Muscle layer of duodenum (tissue), 2 donors: ENCODE data around the gene TSFM.
"Not testable (repeated sequence)": the region's sequence is repeated elsewhere in the genome, so short reads cannot be mapped to it uniquely, and the experiment has no call there.

Source experiments
- H3K27ac ChIP-seq: one replicate; pipeline ENCODE4 v1.7.0; 2013; ENCODE audit warnings: mild to moderate bottlenecking, low read length
- H3K27me3 ChIP-seq: one replicate; pipeline ENCODE4 v1.7.0; 2013; ENCODE audit warnings: low read depth, mild to moderate bottlenecking, control low read depth, low read length
- H3K36me3 ChIP-seq, 2 donors: one replicate each; pipeline ENCODE4 v1.7.0; 2013; ENCODE audit warnings: low read length in 2 of 2, control low read depth in 1 of 2, mild to moderate bottlenecking in 1 of 2; ENCODE audit not compliant: insufficient read depth in 2 of 2, control insufficient read depth in 1 of 2
- H3K4me1 ChIP-seq, 2 donors: one replicate each; pipeline ENCODE4 v1.7.0; 2013; ENCODE audit warnings: low read length in 2 of 2, mild to moderate bottlenecking in 2 of 2, control low read depth in 1 of 2, moderate library complexity in 1 of 2; ENCODE audit not compliant: insufficient read depth in 2 of 2, control insufficient read depth in 1 of 2
- H3K4me3 ChIP-seq, 2 donors: one replicate each; pipeline ENCODE4 v1.7.0; 2013; ENCODE audit warnings: low read length in 2 of 2, low read depth in 1 of 2, mild to moderate bottlenecking in 1 of 2
- H3K9me3 ChIP-seq, 2 donors: one replicate each; pipeline ENCODE4 v1.7.0; 2013; ENCODE audit warnings: low read length in 2 of 2, control low read depth in 1 of 2, mild to moderate bottlenecking in 1 of 2; ENCODE audit not compliant: control insufficient read depth in 1 of 2
- donor health status: healthy.

Gene TSFM

DNA sequence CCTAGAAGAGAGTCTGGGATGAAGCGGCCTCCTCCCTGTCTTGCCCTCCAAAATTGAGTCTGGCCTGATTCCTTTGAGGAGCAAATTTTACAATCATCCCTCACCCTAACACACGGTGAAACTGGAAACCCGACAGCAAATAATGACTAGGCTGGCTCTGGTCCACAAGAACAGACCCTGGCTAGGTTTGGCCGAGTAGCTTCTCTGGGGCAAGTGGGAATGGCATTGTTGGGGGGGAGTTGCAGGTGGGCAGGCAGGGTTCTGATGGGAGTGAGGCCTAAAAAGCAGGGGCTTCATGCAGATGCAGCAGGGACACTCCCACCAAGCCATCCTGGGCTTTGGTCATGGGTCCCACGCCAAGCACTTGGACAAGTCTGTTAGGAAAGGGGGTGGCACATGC lies 38.4 kb downstream of the TSFM start:
- H3K9me3 ChIP-seq, H3K27me3 ChIP-seq, H3K4me3 ChIP-seq, H3K27ac ChIP-seq: not testable (repeated sequence)
- Histone ChIP-seq H3K4me1 (peaks cover 16 to 29% of the 10 kb centered on the region in 2 donors), H3K36me3 (peaks cover 45 to 62% of the 10 kb centered on the region in 2 donors)

DNA sequence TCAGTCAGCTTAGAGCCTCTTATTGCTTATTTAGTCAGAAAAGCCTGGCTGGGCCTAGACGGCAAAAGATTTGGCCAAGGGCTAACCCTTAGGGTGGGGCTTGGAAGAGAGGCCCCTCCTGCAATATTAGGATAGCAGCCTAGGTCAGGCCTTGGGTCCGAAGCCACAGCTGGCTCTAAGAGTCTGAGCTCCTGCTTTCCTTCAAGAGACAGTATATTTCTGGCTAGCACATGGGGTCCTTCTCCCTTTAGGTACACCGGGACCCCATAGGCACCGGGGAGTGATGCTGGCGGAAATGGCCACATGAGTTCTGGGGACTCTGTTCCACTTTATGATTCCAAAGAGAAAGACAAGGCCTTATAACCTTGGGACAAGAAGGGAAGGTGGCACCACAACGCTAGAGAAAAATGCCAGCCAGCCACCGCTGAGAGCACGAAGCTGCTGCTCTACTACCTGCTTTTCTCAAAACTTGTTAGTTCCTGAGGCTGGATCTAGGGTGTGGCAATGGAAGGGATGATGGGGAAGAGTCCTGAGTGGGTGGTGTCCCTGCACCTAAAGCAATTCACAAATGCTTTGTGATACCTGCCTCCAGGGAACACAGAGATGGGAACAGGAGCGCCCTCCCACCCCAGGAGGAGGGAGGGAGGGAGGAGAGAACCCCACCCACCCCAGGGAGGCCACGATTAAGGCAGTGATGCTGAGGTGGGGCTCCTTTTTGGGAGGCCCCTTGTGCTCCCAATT lies 39.1 kb downstream of the TSFM start:
- Histone ChIP-seq H3K9me3 (no peaks in the 10 kb centered on the region), H3K36me3 (peaks cover 51 to 69% of the 10 kb centered on the region in 2 donors)

DNA sequence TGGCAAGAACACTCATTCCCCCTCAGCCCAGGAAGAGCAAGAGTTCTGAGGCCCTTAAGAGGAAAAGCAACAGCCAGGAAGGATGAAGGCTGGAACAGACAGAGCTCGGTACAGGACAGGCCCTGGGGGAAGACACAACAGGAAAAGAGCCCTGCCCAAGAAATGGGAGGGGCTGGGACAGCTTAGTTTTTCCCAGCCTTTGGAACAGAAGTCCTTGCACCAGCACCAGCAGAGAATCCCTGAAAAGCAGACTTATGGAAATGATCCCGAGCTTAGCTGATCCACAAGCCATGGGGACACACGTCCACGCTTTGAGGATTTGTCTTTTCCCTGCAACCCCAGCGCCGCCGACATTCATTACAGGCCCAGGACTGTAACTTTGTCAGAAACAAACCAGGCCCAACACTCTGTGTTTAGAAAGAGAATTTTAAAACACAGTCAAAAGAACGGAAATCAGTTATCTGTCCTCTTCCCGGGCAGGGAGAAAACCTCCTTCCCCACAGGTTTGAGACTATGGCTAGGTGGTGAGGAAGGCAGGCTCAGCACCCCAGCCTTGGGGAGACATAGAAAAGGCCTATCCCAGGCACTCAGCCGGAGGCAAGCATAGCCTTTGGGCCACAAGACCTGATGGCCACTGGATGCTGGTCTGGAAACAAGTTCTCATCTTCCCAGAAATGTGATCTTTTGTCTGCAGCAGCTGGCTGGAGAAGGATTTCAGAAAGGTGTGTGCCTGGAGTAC lies 40.0 kb downstream of the TSFM start:
- Histone ChIP-seq H3K4me1 (peaks cover 1 to 14% of the 10 kb centered on the region in 2 donors), H3K9me3 (no peaks in the 10 kb centered on the region), H3K4me3 (no peak overlapping the region)

More for the DNA sequence above, 39.1 kb downstream of the TSFM start:
- H3K27ac ChIP-seq: no peak overlapping the region
- peaks cover 10 to 24% of the 10 kb centered on the region in 2 donors for H3K4me1 ChIP-seq
- H3K27me3 ChIP-seq: no peaks in the 10 kb centered on the region
- H3K4me3 ChIP-seq: no peak overlapping the region

DNA sequence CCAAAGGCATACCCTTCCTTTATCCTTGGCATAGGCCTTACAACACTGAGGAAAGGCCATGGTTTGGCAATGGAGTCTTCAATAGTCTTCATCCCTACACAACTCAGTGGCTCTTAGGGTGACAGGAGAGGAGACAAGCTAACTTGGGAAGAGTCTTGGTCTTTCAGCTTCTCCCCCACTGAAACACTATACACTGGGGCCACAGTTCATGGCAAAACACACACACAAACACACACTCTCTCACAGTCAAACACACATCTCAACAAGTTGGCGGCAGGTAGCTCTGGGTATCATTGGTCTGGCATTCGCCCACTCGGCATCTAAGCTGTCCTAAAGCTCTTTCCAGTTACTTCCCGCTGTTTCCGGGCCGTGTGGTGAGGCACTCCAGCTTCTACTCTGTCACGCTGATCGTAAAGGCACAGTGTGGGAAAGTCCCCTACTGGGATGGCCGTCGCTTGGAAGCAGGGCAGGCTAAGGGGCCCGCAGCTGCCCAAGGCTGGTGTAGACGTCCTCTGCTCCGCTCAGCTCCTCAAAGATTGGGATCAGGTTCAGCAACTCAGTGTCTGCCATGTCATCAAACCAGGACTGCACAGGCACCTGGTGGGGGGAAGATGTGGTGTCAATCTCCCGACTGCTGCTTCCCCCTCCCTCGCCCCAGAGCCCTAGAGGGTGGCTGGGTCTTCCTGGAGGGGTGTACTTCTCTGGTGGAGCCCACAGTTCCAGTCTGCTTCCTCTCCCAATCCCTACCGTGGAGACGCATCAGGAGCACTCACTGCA lies 40.7 kb downstream of the TSFM start:
- Histone ChIP-seq H3K36me3 (peaks cover 67 to 84% of the 10 kb centered on the region in 2 donors), H3K27ac (no peak overlapping the region), H3K4me1 (peaks cover 0 to 10% of the 10 kb centered on the region in 2 donors)

More for the DNA sequence above, 40.0 kb downstream of the TSFM start:
- peaks cover 60 to 78% of the 10 kb centered on the region in 2 donors for H3K36me3 ChIP-seq
- no peaks in the 10 kb centered on the region for H3K27me3 ChIP-seq
- no peak overlapping the region for H3K27ac ChIP-seq

DNA sequence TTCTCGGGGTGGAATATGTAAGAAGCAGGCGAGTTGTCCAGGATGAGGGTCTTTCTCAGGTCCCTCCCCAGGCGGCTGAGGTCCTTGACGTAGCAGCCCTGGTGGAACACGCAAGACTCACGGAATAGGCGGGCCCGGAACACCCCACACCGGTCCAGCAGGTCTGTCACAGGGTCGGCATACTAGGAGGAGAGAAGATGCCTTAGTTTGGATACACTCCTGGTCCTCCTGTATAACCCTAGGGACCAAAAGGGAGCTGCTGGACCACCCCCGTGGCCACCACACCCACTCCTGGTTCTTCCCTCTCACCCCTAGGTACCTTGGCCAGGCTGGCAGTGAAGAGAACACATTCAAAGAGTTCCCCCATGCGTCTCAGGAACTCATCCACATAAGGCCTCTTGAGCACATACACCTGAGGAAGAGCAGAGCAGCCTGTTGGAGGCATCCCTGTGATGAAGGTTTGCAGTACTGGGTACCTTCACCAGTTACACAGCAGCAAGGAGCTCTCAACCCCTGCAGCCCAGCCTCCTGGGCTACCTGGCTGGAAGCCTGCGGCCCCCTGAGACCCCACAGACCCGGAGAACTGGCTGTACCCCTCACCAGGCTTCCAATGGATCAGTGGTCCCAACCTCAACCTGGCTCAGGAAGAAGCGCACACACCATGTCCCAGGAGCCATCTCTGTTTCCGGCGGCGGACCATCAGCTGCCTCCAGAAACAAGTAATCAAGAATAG lies 41.5 kb downstream of the TSFM start:
- Histone ChIP-seq H3K4me3 (no peak overlapping the region), H3K27me3 (no peaks in the 10 kb centered on the region), H3K9me3 (no peaks in the 10 kb centered on the region), H3K36me3 (peaks cover 75 to 92% of the 10 kb centered on the region in 2 donors), H3K27ac (no peak overlapping the region), H3K4me1 (peaks cover 0 to 9% of the 10 kb centered on the region in 2 donors)

More for the DNA sequence above, 40.7 kb downstream of the TSFM start:
- H3K4me3 ChIP-seq: no peak overlapping the region
- H3K9me3 ChIP-seq: no peaks in the 10 kb centered on the region
- no peaks in the 10 kb centered on the region for H3K27me3 ChIP-seq

DNA sequence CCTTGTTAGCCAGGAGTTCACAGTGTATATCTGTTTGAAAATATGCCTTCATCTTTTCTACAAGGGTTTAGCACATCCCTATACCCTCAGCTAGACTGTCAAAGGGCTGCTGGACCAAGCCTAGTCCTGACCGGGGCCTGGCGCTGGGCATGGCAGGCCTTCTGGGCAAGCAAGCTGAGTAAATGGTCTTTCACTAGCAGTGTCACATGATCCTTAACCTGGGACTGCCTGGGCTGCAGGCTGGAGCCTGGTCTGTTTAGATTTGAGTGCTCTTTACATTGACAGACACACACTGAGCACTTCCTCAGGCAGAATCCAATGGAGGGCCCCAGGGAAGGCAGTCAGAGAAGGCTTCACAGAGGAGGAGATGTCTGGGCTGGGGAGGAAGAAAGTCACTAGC lies 42.9 kb downstream of the TSFM start:
- no peak overlapping the region for H3K4me3 ChIP-seq
- H3K4me1 ChIP-seq: peaks cover 7 to 22% of the 10 kb centered on the region in 2 donors
- H3K27ac ChIP-seq: no peak overlapping the region
- peaks cover 79 to 89% of the 10 kb centered on the region in 2 donors for H3K36me3 ChIP-seq
- no peaks in the 10 kb centered on the region for H3K27me3 ChIP-seq
- no peaks in the 10 kb centered on the region for H3K9me3 ChIP-seq

DNA sequence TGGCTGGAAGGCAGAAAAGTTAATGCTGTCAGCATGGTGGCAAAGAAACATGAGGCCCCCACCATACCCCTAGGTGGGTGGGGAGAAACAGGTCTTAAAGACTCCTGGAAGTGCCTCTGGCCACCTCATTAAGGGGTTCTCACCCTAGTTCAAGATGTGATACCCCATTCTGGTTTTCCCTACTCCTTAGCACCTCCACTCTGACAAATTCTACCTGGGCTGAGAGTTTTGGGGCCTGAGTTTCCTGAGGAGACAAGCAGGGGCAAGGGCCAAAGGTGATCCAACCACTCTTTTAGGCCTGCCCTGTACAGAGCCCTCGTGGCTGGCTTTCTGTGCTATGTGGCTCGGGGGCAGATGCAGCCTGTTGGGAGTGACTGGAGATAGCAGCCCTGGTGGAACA lies 43.8 kb downstream of the TSFM start:
- Histone ChIP-seq H3K4me1 (peaks cover 8 to 32% of the 10 kb centered on the region in 2 donors), H3K27ac (no peak overlapping the region), H3K36me3 (peaks cover 74 to 80% of the 10 kb centered on the region in 2 donors)

DNA sequence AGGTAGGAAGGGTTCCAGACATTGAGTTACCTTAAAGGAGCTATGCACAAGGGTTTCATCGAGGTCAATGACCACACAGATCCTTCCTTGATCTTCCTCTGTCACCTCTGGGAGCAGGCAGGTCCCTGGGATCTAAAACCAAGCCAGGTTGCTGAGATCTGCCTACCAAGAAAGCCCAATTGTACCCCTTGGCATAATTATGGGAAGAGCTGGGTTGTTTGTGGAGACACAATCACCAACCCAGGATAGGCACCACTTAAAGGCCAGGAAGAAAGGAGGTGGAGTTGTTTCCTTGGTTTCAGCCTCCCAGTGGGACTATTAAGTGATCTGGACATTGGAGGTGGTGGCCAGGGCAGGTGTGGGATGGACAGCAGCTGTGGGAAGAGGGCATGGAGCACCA lies 44.4 kb downstream of the TSFM start:
- Histone ChIP-seq H3K4me3 (no peak overlapping the region), H3K36me3 (peaks cover 74% of the 10 kb centered on the region in 2 donors), H3K27ac (no peak overlapping the region), H3K4me1 (peaks cover 14 to 36% of the 10 kb centered on the region in 2 donors), H3K27me3 (no peaks in the 10 kb centered on the region), H3K9me3 (no peaks in the 10 kb centered on the region)

More for the DNA sequence above, 43.8 kb downstream of the TSFM start:
- H3K9me3 ChIP-seq: no peaks in the 10 kb centered on the region
- no peaks in the 10 kb centered on the region for H3K27me3 ChIP-seq
- no peak overlapping the region for H3K4me3 ChIP-seq

DNA sequence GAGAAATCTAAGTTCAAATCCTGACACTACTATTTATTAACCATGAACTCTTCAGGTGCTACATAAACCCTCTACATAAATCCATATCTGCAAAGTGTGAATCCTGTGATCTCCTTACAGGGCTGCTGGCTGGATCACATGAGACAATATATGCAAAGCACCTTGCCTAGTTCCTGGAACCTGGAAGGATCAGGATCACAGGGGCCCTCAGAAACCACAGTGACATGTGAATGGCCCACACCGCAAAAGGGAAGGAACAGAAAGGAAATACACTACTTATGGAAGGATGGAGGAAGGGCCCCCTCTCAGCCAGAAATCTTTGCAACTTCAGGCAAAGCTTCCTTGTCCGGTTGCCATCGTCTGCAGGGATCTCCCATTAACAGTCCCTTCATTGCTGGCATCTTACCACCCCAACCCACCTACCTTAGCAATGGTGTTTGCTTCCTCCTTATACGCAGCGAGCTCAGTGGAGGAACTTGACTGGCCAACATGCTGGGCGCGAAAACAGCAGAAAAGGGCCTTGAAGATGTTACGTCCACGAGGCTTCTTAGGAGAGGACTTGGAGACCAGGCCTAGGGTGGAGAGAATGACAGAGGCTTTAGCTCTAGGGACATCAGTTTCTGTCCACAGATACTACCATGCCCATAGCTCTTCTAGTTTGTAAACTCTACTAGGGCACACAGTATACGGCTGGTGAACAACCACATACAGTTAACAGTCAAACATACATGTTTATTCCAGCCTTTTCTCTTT lies 46.6 kb downstream of the TSFM start:
- no peak overlapping the region for H3K27ac ChIP-seq
- H3K9me3 ChIP-seq: no peaks in the 10 kb centered on the region
- H3K4me1 ChIP-seq: peaks cover 30 to 53% of the 10 kb centered on the region in 2 donors
- H3K36me3 ChIP-seq: peaks cover 52 to 56% of the 10 kb centered on the region in 2 donors
- H3K4me3 ChIP-seq: no peak overlapping the region
- no peaks in the 10 kb centered on the region for H3K27me3 ChIP-seq

DNA sequence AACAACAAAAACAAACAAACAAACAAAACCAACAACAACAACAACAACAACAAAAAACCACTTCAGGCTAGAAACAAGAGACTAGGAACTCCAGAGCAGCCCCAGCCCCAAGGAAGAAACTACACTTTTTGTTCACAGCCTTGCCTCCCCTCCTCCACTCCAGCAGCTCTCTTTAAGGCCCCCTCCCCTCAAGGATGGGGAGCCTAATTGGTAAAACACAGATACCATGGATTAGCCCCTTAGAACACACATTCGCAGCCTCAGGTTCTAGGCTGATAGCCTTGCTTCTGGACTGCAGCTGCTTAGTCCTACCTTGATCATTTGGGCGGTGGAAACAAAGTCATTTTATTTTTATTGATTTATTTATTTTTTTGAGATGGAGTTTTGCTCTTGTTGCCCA lies 47.8 kb downstream of the TSFM start:
- Histone ChIP-seq H3K36me3 (peaks cover 40 to 44% of the 10 kb centered on the region in 2 donors), H3K27ac (no peak overlapping the region), H3K4me1 (peaks cover 37 to 65% of the 10 kb centered on the region in 2 donors), H3K9me3 (no peaks in the 10 kb centered on the region), H3K4me3 (no peak overlapping the region), H3K27me3 (no peaks in the 10 kb centered on the region)
